GM21529 (cell line): ENCODE data around the gene NTHL1.
A peak's percentile ranks its signal among the peaks of the same experiment; 100 is the strongest.
"Not testable (repeated sequence)": the region's sequence is repeated elsewhere in the genome, so short reads cannot be mapped to it uniquely, and the experiment has no call there.

Experiments
- ATAC-seq: cut with Tn5 transposase; IDR thresholded peaks from one replicate; pipeline ENCODE4 v1.9.1; 2021; ENCODE audit not compliant: unreplicated experiment

The NTHL1 gene

GRCh38 chr16:2011726-2012125 is 35.9 kb downstream of the NTHL1 start:
- not testable (repeated sequence) for ATAC-seq

GRCh38 chr16:2009791-2010510 is 37.7 kb downstream of the NTHL1 start, which contains the start of gene ZNF598:
ZNF598 (minus strand) TSS chr16:2009821.
- ATAC-seq = peak; percentile 79

- peak; percentile 36 for ATAC-seq
Observed at GRCh38 chr16:2009164-2009711, 38.4 kb downstream of the NTHL1 start.

- no peak for ATAC-seq
Observed at GRCh38 chr16:2008631-2009163, 38.9 kb downstream of the NTHL1 start.

GRCh38 chr16:2008009-2008526 is 39.6 kb downstream of the NTHL1 start:
- ATAC-seq = no peak

- ATAC-seq = no peak
Observed at GRCh38 chr16:2007081-2007836, 40.4 kb downstream of the NTHL1 start.

GRCh38 chr16:2006317-2006716 is 41.3 kb downstream of the NTHL1 start:
- no peak for ATAC-seq

GRCh38 chr16:2005646-2006045 is 42.0 kb downstream of the NTHL1 start:
- ATAC-seq = no peak

GRCh38 chr16:2004795-2005517 is 42.7 kb downstream of the NTHL1 start:
- ATAC-seq = no peak

- peak; percentile 61 for ATAC-seq
Observed at GRCh38 chr16:2003827-2004641, 43.6 kb downstream of the NTHL1 start.

GRCh38 chr16:2003231-2003826 is 44.3 kb downstream of the NTHL1 start:
- ATAC-seq = no peak

GRCh38 chr16:2002406-2003230 is 45.0 kb downstream of the NTHL1 start:
- ATAC-seq = no peak

GRCh38 chr16:2001456-2002355 is 45.9 kb downstream of the NTHL1 start:
- no peak for ATAC-seq

- no peak for ATAC-seq
Observed at GRCh38 chr16:2001035-2001434, 46.6 kb downstream of the NTHL1 start.

- ATAC-seq = no peak
Observed at GRCh38 chr16:1999866-2000514, 47.6 kb downstream of the NTHL1 start.

- no peak for ATAC-seq
Observed at GRCh38 chr16:1998852-1999801, 48.5 kb downstream of the NTHL1 start.
